ENCODE data around the gene CD74.
A peak's percentile ranks its signal among the peaks of the same experiment; 100 is the strongest.

Gene CD74

DNA sequence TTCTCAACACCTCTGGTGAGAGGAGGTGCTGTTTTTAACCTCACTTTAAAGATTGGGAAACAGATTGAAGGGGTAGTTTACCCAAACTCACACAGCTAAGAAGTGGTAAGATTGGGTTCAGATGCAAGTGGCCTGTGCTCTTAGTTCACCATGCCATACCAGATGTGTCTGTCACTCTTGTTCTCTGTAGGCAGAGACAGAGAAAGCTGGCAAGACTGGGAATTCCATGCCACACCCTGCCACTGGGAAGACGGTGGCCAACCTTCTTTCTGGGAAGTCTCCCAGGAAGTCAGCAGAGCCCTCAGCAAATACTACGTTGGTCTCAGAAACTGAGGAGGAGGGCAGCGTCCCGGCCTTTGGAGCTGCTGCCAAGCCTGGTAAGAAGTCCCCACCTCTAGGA is 44.2 kb downstream of the CD74 start:
- DNase-seq (ENCODE audit: low read depth in 1 of 2, low spot score in 1 of 2): no peak

DNA sequence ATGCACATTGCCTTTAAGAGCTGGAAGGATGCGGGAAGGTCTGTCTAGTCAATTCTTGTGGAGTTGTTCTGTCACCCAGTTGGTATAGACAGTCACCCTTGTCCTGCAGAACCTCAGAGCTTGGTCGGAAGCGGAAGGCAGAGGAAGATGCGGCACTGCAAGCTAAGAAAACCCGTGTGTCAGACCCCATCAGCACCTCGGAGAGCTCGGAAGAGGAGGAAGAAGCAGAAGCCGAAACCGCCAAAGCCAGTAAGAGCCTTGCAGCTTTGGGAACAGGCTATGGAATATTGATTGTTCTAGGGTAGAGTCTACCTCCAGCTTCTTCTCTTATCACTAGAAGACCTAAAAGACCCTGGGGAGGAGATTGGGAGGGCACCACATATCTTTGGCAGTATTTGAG is 48.7 kb downstream of the CD74 start:
- no peak for DNase-seq (ENCODE audit: low read depth in 1 of 2, low spot score in 1 of 2)

DNA sequence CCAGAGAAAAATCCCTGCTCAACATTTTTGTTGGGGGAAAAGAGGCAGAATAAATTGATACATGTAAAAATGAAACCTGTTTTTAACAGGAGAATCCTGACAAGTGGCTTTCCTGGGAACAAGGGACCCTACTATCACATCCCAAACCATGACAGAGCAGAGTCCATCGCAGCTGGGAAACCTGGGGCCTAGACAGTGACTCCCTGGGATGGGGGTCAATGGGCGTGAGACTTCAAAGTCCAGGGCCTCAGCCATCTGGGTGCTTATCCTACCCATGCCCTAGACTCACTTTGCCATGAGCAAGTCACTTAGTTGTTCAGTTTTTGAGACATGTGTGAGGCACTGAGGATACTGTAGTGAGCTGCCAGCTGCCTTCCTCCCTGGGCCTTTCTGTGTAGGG is 49.5 kb downstream of the CD74 start:
- no peak for DNase-seq (ENCODE audit: low read depth in 1 of 2, low spot score in 1 of 2)

DNA sequence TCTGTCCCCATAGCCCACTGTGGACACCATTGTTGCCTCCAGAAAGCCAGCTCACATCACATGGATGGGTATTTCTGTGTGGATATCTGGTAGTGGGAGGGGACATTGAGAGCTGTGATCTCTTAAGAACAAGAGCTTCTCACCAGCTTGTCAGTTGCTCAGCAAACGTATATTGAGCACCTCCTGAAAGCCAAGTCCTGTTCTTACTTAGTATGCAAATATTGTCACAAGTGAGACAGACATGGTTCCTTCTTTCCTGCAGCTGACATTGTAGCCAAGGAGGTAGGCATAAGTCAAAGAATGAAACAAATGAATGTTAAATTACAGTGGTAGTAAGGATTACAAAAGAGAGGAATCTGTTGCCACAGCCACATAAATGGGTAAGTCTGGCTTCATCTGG is 51.4 kb downstream of the CD74 start:
- DNase-seq (ENCODE audit: low read depth in 1 of 2, low spot score in 1 of 2): no peak

DNA sequence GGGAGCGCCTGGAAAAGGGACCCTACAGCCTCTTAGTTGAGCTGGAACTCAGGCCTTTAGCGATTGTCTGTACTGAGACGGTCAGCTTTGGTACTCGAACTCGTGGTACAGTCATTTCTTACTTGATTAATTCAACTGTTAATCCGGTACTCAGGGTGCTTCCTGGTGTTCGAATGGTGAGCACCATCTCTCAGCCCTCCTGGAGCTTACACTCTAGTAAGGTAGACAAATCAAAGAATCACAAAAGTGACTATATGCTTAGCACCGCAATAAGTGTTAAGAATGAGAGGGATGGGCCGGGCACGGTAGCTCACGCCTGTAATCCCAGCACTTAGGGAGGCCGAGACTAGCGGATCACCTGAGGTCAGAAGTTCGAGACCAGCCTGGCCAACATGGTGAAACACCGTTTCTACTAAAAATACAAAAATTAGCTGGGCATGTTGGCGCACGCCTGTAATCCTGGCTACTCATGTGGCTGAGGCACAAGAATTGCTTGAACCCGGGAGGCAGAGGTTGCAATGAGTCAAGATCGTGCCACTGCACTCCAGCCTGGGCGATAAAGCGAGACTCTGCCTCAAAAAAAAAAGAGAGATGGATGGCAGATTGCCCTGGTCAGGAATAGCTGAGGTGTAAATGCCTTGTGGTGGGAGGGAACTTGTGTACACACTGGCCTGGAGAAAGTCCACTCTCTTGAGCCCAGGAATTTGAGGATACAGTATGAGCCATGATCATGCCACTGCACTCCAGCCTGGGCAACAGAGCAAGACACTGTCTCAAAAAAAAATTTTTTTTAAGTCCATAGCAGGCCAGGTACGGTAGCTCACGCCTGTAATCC is 54.2 kb downstream of the CD74 start:
- DNase-seq (ENCODE audit: low read depth in 1 of 2, low spot score in 1 of 2): no peak

DNA sequence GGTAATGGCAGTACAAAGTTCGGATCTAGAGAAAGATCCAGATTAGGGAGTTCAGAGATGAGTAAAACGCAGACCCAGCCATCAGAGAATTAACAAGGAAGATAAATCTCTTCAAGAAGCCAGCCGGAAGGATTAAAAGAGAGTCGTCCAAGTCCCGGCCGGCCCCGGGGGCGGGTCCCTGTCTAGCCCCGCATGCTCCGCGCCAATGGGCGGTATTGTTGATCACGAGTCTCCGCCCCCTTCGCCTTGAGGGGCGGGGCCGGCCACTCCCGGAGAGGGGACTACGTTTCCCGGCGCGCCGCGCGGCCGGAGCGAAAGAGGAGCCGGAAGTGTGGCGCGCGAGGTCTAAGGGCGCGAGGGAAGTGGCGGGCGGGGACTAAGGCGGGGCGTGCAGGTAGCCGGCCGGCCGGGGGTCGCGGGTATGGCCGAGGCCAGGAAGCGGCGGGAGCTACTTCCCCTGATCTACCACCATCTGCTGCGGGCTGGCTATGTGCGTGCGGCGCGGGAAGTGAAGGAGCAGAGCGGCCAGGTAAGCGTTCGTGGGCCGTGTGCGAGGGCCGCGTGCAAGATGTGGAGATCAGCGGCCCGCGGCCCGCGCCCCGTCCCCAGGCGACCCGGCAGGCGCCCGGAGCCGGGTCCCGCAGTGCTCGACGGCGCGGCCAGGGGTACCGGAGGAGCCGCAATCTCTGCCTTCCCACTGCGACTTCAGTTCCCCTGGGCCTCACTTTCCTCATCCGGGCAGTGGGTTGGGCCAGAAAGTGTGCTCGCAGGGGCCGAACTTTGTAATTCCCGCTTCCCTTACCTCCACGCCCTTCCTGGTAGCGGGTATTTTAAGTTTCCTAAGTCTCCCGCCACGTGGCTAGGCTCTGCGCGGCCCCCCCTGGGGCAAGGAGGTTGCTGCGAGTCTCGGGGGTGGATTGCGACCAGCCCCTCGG is 55.1 kb downstream of the CD74 start, which contains the start of gene TCOF1:
Gene TCOF1 (plus strand): TSS at position 372 of the 935 bp plus-strand sequence. CDS start 50 bp downstream, at position 422.
- DNase-seq (ENCODE audit: low read depth in 1 of 2, low spot score in 1 of 2): peak; percentile 94 to 97

DNA sequence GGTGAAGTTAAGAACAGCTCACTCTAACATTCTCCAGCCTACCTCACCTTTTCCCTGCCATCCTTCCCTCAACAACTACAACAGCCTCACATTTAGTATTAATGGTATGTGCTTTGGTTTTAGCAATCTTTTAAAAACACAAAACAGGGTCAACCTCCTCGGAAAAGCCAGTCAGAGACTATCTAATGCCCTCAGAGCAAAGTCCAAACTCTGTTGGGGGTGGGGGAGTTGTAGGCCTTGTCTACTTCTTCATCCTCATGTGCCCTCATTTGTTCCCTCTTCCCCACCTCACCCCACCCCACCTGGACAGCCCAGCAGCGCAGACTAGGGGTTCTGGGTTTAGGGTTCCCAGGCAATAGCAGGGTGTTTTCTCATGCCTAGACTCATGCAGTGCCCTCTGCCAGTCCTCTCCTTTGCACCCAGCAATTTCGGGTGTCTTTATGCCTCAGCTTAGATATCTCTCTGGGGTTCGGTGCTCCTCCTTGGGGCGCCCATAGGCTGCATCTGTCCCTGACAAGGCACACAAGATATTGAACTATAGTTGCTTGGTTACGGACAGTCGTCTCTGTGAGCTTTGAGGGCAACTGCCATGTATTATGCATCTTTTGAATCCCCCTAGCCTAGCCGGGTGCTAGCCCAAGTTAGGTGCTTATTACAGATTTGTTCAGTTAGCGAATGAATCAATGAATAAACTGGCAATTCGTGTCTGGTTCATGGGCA is 56.0 kb downstream of the CD74 start:
- no peak for DNase-seq (ENCODE audit: low read depth in 1 of 2, low spot score in 1 of 2)

DNA sequence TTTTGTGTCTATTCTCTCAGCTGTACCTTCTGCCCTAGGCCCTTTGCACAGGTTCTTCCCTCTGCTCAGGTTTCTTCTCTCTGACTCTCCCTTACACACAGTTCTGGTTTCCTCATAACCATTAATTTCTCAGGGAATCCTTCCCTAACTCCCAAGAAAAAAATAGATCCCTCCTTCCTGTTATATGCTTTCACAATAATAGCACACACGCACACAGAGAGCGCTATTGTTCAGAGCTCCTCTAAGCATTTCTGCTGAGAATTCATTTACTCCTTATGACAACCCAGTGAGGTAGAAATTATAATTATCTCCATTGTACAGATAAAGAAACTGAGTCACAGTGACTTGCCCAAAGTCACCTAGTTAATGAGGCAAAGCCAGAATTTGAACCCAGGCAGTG is 56.9 kb downstream of the CD74 start:
- DNase-seq (ENCODE audit: low read depth in 1 of 2, low spot score in 1 of 2): no peak

DNA sequence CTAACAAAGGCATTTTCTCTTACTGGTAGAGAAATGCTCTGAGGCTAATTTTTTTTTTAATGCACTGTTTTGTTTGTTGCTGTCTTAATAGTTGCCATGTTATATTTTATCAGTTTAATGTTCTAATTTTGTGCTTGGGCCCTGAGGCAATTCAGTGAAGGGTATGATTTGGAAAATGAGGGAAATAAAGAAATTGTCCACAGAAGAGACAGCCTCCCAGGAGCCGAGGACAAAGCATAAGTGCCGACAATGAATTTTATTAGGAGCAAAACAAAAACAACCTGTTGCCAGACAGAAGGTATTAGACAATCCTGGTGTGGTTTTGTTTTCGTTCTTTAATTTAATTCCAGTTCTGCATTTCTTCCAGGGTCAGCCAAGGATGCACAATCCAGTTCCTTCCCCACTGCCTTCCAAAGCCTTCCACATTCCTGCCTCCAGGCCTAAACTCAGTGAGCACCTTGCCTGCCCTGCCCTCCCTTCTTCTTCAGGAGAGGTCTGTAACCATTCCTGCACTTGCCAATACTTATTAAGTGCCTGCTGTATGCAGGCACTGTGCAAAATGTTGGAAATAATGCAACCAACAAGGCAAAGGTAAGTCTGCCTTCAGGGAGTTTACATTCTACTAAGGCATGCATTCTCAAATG is 59.6 kb downstream of the CD74 start:
- DNase-seq (ENCODE audit: low read depth in 1 of 2, low spot score in 1 of 2): no peak

DNA sequence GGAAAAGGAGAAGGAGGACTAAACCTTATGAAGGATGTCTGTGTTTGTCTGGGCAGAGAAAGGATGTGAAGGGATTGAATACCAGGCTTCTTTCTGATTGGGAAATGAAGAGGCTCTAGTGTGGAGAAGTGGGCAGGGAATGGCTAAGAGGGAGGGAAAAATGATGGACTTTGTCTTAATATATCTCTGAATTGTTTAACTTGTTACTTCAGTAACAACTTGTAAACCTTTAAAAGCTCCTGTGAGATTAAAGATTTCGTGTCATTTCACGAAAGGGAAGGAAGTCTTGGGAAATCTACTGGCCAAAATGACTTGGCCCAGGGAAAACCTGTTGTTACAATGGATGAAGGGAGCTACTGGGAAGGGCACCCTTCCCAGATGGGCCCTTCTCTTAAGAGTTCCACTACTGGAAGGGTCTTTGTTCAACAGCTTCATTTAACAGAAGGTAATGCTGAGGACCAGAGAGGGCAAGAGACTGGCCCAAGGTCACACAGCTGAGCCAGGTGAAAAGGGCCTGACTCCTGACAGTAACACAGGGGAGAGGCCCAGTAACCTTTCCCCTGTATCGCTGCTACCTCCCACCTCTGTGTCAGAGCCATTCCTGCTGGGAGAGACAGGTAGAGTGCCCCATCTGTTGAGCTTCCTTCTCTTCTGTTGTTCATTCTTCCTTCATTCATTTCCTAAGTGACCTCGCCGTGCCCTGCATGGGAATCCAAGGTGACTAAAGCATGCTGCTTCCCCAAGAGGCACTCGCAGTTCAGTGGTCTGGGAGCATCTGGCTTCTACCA is 60.3 kb downstream of the CD74 start:
- DNase-seq (ENCODE audit: low read depth in 1 of 2, low spot score in 1 of 2): no peak
